ENCODE measurements around the gene RPLP1. TPM values are rescaled to one million over a fixed set of nuclear protein-coding genes. Genes with fewer than 3 reads are reported as not detected.

The RPLP1 gene
- total and polyA plus RNA-seq, 2 donors (not counting 1 experiment from before 2014, with no cell fraction given), result 82.4 to 621 TPM

GRCh38 chr15:69410248-69410874 lies 42.3 kb upstream of the RPLP1 start:
- H2AFZ ChIP-seq (ENCODE audit: low read length), result no peak overlapping the region
- H3K9me3 ChIP-seq (ENCODE audit: control insufficient read depth, insufficient read depth, low read depth, low read length), result no peaks in the 10 kb centered on the region
- no peak overlapping the region for H3K4me3 ChIP-seq (replicated peaks in 1 of 4; ENCODE audit: control extremely low read depth in 1 of 4, insufficient read depth in 1 of 4, low read depth in 3 of 4, low read length in 4 of 4)
- no peaks in the 10 kb centered on the region for H3K36me3 ChIP-seq (ENCODE audit: control insufficient read depth, insufficient read depth, low read length)
- H3K4me2 ChIP-seq (ENCODE audit: extremely low read depth, insufficient read depth, low read length), result no peak overlapping the region
- no peaks in the 10 kb centered on the region for H3K27me3 ChIP-seq (ENCODE audit: control insufficient read depth, insufficient read depth, low read length)
- H3K4me1 ChIP-seq (ENCODE audit: control insufficient read depth, extremely low read depth, insufficient read depth, low read length), result peaks cover 2% of the 10 kb centered on the region
- peaks cover 27% of the 10 kb centered on the region for H3K79me2 ChIP-seq (ENCODE audit: control insufficient read depth, insufficient read depth, low read length)
- peak in 1 of 2 donors; percentile 44 for DNase-seq (ENCODE audit: low read depth in 2 of 2)
- H4K20me1 ChIP-seq (ENCODE audit: control insufficient read depth, extremely low read depth, insufficient read depth, low read length), result no peaks in the 10 kb centered on the region
- TF ChIP-seq EZH2 (IDR thresholded peaks at IDR 0.05; ENCODE audit: low read length, missing control alignments) (no peak), CTCF (conservative IDR thresholded peaks at IDR 0.05 in 1 of 2, IDR thresholded peaks at IDR 0.05 in 1 of 2; ENCODE audit: low read depth in 1 of 2, low read length in 2 of 2) (peak; percentile 11 to 42)
- no peak overlapping the region for H3K9ac ChIP-seq (ENCODE audit: insufficient read depth, low read length)
- H3K27ac ChIP-seq (ENCODE audit: insufficient read depth, low read length), result no peak overlapping the region

DNA sequence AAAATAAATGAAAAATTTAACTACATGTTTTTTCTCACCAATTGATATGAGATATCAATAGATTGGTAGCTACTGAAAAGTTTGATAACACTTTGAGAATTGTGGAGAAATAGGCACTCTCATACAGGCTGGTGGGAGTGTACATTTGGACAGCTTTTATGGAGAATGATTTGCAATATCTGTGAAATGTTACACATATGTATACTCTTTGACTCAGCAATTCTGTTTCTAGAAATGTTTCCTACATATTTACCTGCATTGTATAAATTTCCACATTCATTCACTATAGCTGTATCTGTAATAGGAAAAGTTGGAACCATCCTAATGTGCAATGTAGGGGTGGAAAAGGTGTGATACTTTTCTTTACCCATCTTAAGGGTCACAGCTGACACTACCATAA lies 40.3 kb upstream of the RPLP1 start:
- Histone ChIP-seq H3K4me3 (replicated peaks in 1 of 4; ENCODE audit: control extremely low read depth in 1 of 4, insufficient read depth in 1 of 4, low read depth in 3 of 4, low read length in 4 of 4) (no peak overlapping the region), H3K4me1 (ENCODE audit: control insufficient read depth, extremely low read depth, insufficient read depth, low read length) (peaks cover 2% of the 10 kb centered on the region), H3K4me2 (ENCODE audit: extremely low read depth, insufficient read depth, low read length) (peak overlapping the region; percentile 48), H3K9ac (ENCODE audit: insufficient read depth, low read length) (no peak overlapping the region), H3K9me3 (ENCODE audit: control insufficient read depth, insufficient read depth, low read depth, low read length) (no peaks in the 10 kb centered on the region), H3K36me3 (ENCODE audit: control insufficient read depth, insufficient read depth, low read length) (no peaks in the 10 kb centered on the region), H3K27me3 (ENCODE audit: control insufficient read depth, insufficient read depth, low read length) (no peaks in the 10 kb centered on the region), H3K27ac (ENCODE audit: insufficient read depth, low read length) (no peak overlapping the region), H4K20me1 (ENCODE audit: control insufficient read depth, extremely low read depth, insufficient read depth, low read length) (no peaks in the 10 kb centered on the region), H3K79me2 (ENCODE audit: control insufficient read depth, insufficient read depth, low read length) (peaks cover 44% of the 10 kb centered on the region), H2AFZ (ENCODE audit: low read length) (no peak overlapping the region)
- TF ChIP-seq CTCF (conservative IDR thresholded peaks at IDR 0.05 in 1 of 2, IDR thresholded peaks at IDR 0.05 in 1 of 2; ENCODE audit: low read depth in 1 of 2, low read length in 2 of 2) (no peak), EZH2 (IDR thresholded peaks at IDR 0.05; ENCODE audit: low read length, missing control alignments) (no peak)
- no peak for DNase-seq (ENCODE audit: low read depth in 2 of 2)

DNA sequence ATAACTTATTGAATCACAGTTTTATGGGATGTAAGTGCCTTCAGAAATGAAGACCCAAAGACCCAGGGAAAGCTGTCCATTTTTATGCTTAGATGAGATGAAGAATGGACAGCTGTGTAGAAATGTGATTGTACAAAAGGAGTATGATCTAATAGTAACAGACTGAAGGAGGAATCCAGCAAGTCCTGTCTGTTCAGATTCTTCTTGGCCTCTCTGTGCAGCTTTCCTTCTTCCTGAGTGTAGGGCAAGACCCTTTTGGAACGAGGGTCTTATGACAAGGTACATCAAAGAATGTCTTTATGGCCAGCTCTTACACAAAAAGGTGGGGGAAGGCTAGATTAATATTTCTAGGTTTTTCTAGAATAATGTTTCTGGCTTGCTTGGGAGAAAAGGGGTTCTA lies 39.9 kb upstream of the RPLP1 start:
- Histone ChIP-seq H3K4me1 (ENCODE audit: control insufficient read depth, extremely low read depth, insufficient read depth, low read length) (peaks cover 2% of the 10 kb centered on the region), H3K36me3 (ENCODE audit: control insufficient read depth, insufficient read depth, low read length) (no peaks in the 10 kb centered on the region), H4K20me1 (ENCODE audit: control insufficient read depth, extremely low read depth, insufficient read depth, low read length) (no peaks in the 10 kb centered on the region), H3K9ac (ENCODE audit: insufficient read depth, low read length) (no peak overlapping the region), H3K79me2 (ENCODE audit: control insufficient read depth, insufficient read depth, low read length) (peaks cover 47% of the 10 kb centered on the region), H3K27ac (ENCODE audit: insufficient read depth, low read length) (no peak overlapping the region), H3K9me3 (ENCODE audit: control insufficient read depth, insufficient read depth, low read depth, low read length) (no peaks in the 10 kb centered on the region), H3K4me2 (ENCODE audit: extremely low read depth, insufficient read depth, low read length) (peak overlapping the region; percentile 15), H2AFZ (ENCODE audit: low read length) (no peak overlapping the region), H3K27me3 (ENCODE audit: control insufficient read depth, insufficient read depth, low read length) (no peaks in the 10 kb centered on the region), H3K4me3 (replicated peaks in 1 of 4; ENCODE audit: control extremely low read depth in 1 of 4, insufficient read depth in 1 of 4, low read depth in 3 of 4, low read length in 4 of 4) (peak overlapping the region in 1 of 4 experiments; percentile 14)
- no peak for DNase-seq (ENCODE audit: low read depth in 2 of 2)
- TF ChIP-seq EZH2 (IDR thresholded peaks at IDR 0.05; ENCODE audit: low read length, missing control alignments) (no peak), CTCF (conservative IDR thresholded peaks at IDR 0.05 in 1 of 2, IDR thresholded peaks at IDR 0.05 in 1 of 2; ENCODE audit: low read depth in 1 of 2, low read length in 2 of 2) (no peak)
